ENCODE results near the gene COLEC12.

GRCh38 chr18:295756-296490 lies 204.6 kb downstream of the COLEC12 start:
- TF ChIP-seq CTCF (conservative IDR thresholded peaks at IDR 0.05) (no peak), ZFX (IDR thresholded peaks at IDR 0.05) (no peak)
